AG04449 (cell line): ENCODE measurements around the gene TMEM260.

Experiments used
- CTCF ChIA-PET: fragments of 350-600 bp; formaldehyde crosslinking; extraction: SDS; loops from one replicate; lab custom pipeline; 2021; ENCODE audit warnings: antibody characterized with exemption; lab: Yijun Ruan, JAX
- POLR2A ChIA-PET: fragments of 400-600, 350-600 bp; formaldehyde crosslinking; extraction: SDS; loops from one replicate; lab custom pipeline; 2020; ENCODE audit warnings: antibody characterized with exemption, inconsistent platforms; lab: Yijun Ruan, JAX
- DNase-seq: peaks from one replicate; pipeline ENCODE4 v3.0.0-alpha.2; 2010; ENCODE audit warnings: low read depth, low spot score
- H3K4me3 ChIP-seq: 2 replicates; pipeline ENCODE4 v1.5.1; 2011; ENCODE audit warnings: low read depth, mild to moderate bottlenecking, control low read depth, low read length
- CTCF ChIP-seq: IDR thresholded peaks from one replicate; pipeline ENCODE4 v1.5.1; 2011; ENCODE audit warnings: mild to moderate bottlenecking, moderate library complexity, low read length, control low read depth, inconsistent platforms; ENCODE audit not compliant: insufficient read depth; ENCODE audit errors: missing control alignments

TMEM260 gene

GRCh38 chr14:56552615-56553014 is 27.0 kb upstream of the TMEM260 start:
- no peak for DNase-seq
- ChIA-PET POLR2A (no interaction called here), CTCF (interaction anchor here (1.2 kb wide), 1 partner anchor 25 kb away, joined by 3 read pairs; no protein-coding TSS in a partner anchor)
- H3K4me3 ChIP-seq: no peak overlapping the region
- TF ChIP-seq CTCF: no peak

- H3K4me3 ChIP-seq: no peak overlapping the region
- DNase-seq: no peak
- POLR2A ChIA-PET: no interaction called here
- CTCF ChIA-PET: no interaction called here
- no peak for TF ChIP-seq CTCF
These were observed 25.3 kb upstream of the TMEM260 start for GRCh38 chr14:56554301-56554700.

- CTCF ChIA-PET: interaction anchor here (1.6 to 3.5 kb wide), 4 partner anchors 22 to 760 kb away, joined by 5 to 15 read pairs (median 9); no protein-coding TSS in a partner anchor
- no peak overlapping the region for H3K4me3 ChIP-seq
- TF ChIP-seq CTCF: peak; percentile 39
- no peak for DNase-seq
- POLR2A ChIA-PET: no interaction called here
These were observed 23.6 kb upstream of the TMEM260 start for GRCh38 chr14:56555921-56556570.

- no peak for TF ChIP-seq CTCF
- POLR2A ChIA-PET: no interaction called here
- CTCF ChIA-PET: interaction anchor here (3.5 kb wide), 1 partner anchor 18 kb away, joined by 11 read pairs; no protein-coding TSS in a partner anchor
- no peak for DNase-seq
- H3K4me3 ChIP-seq: no peak overlapping the region
These were observed 20.4 kb upstream of the TMEM260 start for GRCh38 chr14:56559182-56559581.

- no peak overlapping the region for H3K4me3 ChIP-seq
- ChIA-PET CTCF (no interaction called here), POLR2A (no interaction called here)
- DNase-seq: no peak
- TF ChIP-seq CTCF: no peak
These were observed 18.0 kb upstream of the TMEM260 start for GRCh38 chr14:56561606-56562005.

- DNase-seq: no peak
- no peak for TF ChIP-seq CTCF
- POLR2A ChIA-PET: no interaction called here
- H3K4me3 ChIP-seq: no peak overlapping the region
- CTCF ChIA-PET: no interaction called here
These were observed 16.7 kb upstream of the TMEM260 start for GRCh38 chr14:56562883-56563282.
